Caki2 (cell line): Measurements from ENCODE around the gene CACNA1G. TPM values are rescaled to one million over a fixed set of nuclear protein-coding genes. Genes with fewer than 3 reads are reported as not detected.

ENCODE experiments used
- DNase-seq: peaks from one replicate; pipeline ENCODE4 v3.0.0-alpha.2; 2015; ENCODE audit warnings: low read depth
- in situ Hi-C: cut with HindIII; loops from 2 replicates; pipeline ENCODE4 v1.10.0; 2016; ENCODE audit warnings: low sequenced_read_pairs, low pct_unique_long_range_greater_than_20kb, mixed read lengths
- total RNA-seq: library from RNA; depleted of rRNA; stranded (reverse); fragments of >200 nt; shearing (Covaris generic); gene quantifications from 2 replicates; pipeline ENCODE4 v1.2.3, GENCODE V29; 2014; ENCODE audit warnings: low replicate concordance; rRNA removed

The CACNA1G gene
- total RNA-seq, 1 experiment from 2014 or later, result 3.3 TPM

DNA sequence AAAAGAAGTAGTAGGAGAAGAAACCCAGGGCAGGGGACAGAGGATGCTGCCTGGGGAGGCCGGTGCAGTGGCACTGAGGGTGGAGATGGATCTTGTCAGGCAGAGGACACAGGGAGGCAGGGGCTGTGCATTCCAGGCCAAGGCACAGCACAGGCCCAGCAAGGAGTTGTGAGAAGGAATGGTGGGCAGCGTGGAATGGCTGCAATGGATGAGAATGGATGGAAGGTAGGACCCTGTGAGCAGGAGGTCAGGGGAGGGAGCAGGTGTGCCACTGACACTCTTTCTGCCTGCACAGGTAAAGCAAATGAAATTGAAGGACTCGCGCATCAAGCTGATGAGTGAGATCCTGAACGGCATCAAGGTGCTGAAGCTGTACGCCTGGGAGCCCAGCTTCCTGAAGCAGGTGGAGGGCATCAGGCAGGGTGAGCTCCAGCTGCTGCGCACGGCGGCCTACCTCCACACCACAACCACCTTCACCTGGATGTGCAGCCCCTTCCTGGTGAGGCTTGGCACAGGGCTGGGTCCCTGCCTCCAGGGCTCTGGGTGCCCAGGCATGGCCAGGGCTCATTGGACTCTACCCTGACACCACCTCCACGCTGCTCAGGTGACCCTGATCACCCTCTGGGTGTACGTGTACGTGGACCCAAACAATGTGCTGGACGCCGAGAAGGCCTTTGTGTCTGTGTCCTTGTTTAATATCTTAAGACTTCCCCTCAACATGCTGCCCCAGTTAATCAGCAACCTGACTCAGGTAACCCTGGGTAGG lies 106.9 kb downstream of the CACNA1G start:
- in situ Hi-C loops, result no loop called here
- no peak for DNase-seq

DNA sequence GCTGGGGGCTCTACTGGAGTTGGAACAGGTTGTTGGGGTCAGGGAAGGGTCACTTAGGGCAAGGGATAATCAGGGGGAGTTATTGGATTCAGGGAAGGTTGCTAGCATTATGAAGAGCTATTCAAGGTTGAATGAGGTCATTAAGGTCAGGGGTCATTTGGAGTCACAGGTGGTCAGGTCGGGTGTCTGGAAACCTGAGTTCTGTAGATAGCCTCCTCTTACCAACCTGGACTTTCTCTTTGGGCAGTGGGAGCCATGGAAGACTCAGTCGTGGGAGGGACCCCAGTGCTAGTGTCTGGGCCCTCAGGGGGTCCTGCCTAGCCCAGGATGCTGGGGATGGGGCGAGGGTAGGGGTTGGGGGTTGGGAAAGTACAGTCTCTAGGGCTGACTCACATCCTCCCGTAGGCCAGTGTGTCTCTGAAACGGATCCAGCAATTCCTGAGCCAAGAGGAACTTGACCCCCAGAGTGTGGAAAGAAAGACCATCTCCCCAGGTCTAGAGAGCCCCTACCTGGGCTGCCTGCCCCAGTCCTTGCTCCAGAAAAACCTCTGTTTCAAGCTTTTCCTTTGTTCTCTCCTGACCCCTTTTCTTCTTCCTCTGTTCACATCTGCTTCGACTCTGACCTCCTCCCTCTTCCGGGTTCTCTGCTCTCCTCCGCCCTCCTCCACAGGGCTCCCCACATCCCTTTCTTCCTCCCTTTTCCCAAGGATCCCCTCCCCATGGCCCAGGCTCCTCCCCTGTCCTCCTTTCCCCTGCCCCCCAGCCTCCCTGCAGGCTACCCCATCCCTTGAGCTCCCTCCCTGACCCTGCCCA lies 107.7 kb downstream of the CACNA1G start:
- in situ Hi-C loops, result no loop called here

DNA sequence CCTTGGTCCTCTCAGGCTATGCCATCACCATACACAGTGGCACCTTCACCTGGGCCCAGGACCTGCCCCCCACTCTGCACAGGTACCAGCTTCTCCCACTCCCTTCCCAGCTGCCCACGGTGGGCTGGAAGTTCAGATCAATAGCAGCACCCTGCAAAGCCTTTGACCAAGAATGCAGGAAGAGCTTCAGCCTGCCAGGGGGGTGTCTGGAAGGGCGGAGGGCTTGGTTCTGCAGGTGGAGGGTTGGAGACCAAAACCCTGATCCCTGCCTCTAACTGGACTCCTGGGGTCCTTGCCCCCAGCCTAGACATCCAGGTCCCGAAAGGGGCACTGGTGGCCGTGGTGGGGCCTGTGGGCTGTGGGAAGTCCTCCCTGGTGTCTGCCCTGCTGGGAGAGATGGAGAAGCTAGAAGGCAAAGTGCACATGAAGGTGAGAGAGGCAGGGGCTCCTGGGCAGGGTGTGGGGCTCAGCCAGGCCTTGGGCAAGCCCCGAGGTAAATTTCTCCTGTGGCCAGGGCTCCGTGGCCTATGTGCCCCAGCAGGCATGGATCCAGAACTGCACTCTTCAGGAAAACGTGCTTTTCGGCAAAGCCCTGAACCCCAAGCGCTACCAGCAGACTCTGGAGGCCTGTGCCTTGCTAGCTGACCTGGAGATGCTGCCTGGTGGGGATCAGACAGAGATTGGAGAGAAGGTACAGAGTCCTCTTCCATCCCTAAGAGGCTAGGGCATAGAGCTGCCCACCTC lies 108.5 kb downstream of the CACNA1G start:
- DNase-seq, result no peak
- in situ Hi-C loops, result no loop called here

More for the DNA sequence above, 107.7 kb downstream of the CACNA1G start:
- no peak for DNase-seq

DNA sequence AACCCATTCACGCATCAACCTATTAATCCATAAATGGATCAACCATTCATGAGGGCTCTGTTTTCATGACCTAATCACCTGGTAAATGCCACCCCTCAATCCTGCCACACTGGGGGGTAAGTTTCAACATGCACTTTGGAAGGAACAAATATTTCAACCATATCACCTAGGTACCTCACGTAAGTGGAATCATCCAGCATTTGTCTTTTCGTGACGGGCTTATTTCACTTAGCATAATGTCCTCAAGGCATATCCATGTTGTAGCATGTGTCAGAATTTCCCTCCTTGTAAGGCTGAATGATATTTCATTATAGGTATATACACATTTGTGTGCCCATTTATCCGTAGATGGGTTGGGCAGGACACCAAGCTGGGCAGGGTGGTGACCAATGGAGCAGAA lies 111.6 kb downstream of the CACNA1G start:
- no peak for DNase-seq
- in situ Hi-C loops, result no loop called here

DNA sequence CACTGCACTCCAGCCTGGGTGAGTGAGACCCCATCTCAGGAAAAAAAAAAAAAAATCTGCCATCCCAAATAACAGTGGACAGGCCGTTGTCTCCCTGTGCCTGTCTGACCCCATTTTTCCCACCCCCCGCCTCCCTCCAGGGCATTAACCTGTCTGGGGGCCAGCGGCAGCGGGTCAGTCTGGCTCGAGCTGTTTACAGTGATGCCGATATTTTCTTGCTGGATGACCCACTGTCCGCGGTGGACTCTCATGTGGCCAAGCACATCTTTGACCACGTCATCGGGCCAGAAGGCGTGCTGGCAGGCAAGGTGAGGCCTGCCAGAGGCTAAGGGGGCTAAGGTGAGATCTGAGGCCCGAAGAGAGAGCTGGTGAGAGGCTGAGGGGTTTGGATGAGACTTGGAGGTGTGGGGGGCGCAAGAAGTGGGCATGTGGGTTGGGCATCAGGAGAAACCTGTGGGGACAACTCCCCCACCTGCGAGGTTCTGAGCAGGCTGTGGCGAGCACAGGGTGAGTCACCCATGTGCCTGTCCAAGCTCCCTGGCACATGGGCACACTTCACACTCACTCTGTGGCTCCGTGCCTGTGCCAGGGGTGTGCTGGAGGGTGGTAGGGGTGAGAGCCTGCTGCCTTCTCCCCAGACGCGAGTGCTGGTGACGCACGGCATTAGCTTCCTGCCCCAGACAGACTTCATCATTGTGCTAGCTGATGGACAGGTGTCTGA lies 112.5 kb downstream of the CACNA1G start:
- DNase-seq, result no peak
- in situ Hi-C loops, result no loop called here

DNA sequence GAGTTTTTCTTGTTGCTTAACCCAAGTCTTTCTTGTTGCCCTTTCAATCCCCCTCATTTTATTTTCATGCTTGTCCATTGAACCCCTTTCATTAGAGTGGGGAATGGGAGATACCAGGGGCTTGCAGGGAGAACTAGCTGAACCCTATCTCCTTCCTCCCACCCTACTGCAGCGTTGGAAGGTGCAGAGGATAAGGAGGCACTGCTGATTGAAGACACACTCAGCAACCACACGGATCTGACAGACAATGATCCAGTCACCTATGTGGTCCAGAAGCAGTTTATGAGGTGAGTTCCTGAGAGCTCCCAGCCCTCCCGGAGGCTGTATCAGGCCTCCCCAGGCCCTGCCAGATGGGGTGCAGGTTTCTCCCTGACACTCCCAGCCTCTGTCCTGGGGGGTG lies 114.7 kb downstream of the CACNA1G start:
- no peak for DNase-seq
- in situ Hi-C loops, result no loop called here

GRCh38 chr17:50675627-50676026 lies 115.1 kb downstream of the CACNA1G start:
- in situ Hi-C loops, result no loop called here
- DNase-seq, result no peak

DNA sequence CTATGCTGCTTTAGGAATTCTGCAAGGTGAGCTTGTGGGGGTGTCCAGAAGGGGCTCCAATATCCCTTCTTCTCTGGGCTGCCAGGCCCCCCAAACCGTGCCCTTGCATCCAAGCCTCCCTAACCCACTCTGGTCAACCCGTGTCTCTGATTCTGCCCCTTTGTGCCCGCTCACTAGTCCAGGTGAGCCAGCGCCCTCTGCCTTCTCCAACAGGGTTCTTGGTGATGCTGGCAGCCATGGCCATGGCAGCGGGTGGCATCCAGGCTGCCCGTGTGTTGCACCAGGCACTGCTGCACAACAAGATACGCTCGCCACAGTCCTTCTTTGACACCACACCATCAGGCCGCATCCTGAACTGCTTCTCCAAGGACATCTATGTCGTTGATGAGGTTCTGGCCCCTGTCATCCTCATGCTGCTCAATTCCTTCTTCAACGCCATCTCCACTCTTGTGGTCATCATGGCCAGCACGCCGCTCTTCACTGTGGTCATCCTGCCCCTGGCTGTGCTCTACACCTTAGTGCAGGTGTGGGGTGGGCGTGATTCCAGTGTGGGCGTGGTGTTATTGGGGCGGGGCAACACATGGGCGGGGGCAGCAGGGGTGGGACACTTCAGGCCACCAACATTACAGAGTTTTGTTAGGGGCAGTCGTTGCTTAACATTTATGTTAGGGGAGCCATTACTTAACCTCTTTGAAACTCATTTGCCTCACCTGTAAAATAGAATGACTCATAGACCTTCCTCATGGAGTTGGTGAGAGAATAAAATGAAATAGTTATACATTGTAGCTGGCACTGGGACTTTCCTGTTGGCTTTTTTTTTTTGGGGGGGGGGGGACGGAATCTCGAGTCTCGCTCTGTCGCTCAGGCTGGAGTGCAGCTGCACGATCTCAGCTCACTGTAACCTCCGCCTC lies 115.8 kb downstream of the CACNA1G start:
- in situ Hi-C loops, result no loop called here
- no peak for DNase-seq

Other genes starting within 250 kb of the CACNA1G start
- gene XYLT2, start 214.6 kb upstream of the CACNA1G start, total RNA-seq, result 39.4 and 53.5 TPM in 2 replicates
- 62.3 and 126 TPM in 2 replicates for gene MRPL27, start 187.5 kb upstream of the CACNA1G start, total RNA-seq
- 16.9 and 19.0 TPM in 2 replicates for gene EME1, start 187.5 kb upstream of the CACNA1G start, total RNA-seq
- gene LRRC59, start 163.2 kb upstream of the CACNA1G start, total RNA-seq, result 250 and 251 TPM in 2 replicates
- 33.1 and 62.2 TPM in 2 replicates for gene ACSF2, start 134.5 kb upstream of the CACNA1G start, total RNA-seq
- not detected in 2 replicates for gene CHAD, start 91.8 kb upstream of the CACNA1G start, total RNA-seq
- gene RSAD1, start 81.9 kb upstream of the CACNA1G start, total RNA-seq, result 31.4 and 41.4 TPM in 2 replicates
- gene MYCBPAP, start 52.3 kb upstream of the CACNA1G start, total RNA-seq, result 1.1 and 9.3 TPM in 2 replicates
- 0.07 and 0.32 TPM in 2 replicates for gene EPN3, start 28.0 kb upstream of the CACNA1G start, total RNA-seq
- 138 and 140 TPM in 2 replicates for gene SPATA20, start 13.5 kb upstream of the CACNA1G start, total RNA-seq
- gene ABCC3, start 74.2 kb downstream of the CACNA1G start, total RNA-seq, result 67.8 and 69.9 TPM in 2 replicates
- gene ANKRD40, start 147.2 kb downstream of the CACNA1G start, total RNA-seq, result 29.7 and 44.3 TPM in 2 replicates
- gene LUC7L3, start 158.9 kb downstream of the CACNA1G start, total RNA-seq, result 9.2 and 26.6 TPM in 2 replicates
- not detected in 2 replicates for gene ANKRD40CL, start 206.8 kb downstream of the CACNA1G start, total RNA-seq